Effector memory CD8-positive, alpha-beta T cell (primary cell): ENCODE results near the gene STON2.
"Not testable (repeated sequence)": the region's sequence is repeated elsewhere in the genome, so short reads cannot be mapped to it uniquely, and the experiment has no call there.

Experiments used
- ATAC-seq: fragments of 150-1000 bp; cut with Tn5 transposase; replicated peaks from 2 replicates; pipeline ENCODE4 v1.10.0; 2021; ENCODE audit warnings: mild to moderate bottlenecking, moderate library complexity
- DNase-seq, 3 experiments: peaks; one replicate each; pipeline ENCODE4 v3.0.0; 2021
- H3K27ac Mint-ChIP-seq, 2 donors: one replicate each; pipeline ENCODE4 v1.8.0; 2022; ENCODE audit warnings: mild to moderate bottlenecking in 2 of 2, mixed read lengths in 2 of 2, moderate library complexity in 2 of 2
- H3K27me3 Mint-ChIP-seq, 2 donors: one replicate each; pipeline ENCODE4 v1.8.0; 2022; ENCODE audit warnings: mixed read lengths in 2 of 2
- H3K36me3 Mint-ChIP-seq: one replicate; pipeline ENCODE4 v1.8.0; 2022; ENCODE audit warnings: mild to moderate bottlenecking, moderate library complexity, mixed read lengths; ENCODE audit not compliant: insufficient read depth
- H3K4me1 Mint-ChIP-seq, 2 donors: one replicate each; pipeline ENCODE4 v1.8.0; 2022; ENCODE audit warnings: low read depth in 2 of 2, mixed read lengths in 2 of 2
- H3K4me3 Mint-ChIP-seq, 2 donors: one replicate each; pipeline ENCODE4 v1.8.0; 2022; ENCODE audit warnings: mild to moderate bottlenecking in 2 of 2, mixed read lengths in 2 of 2, moderate library complexity in 2 of 2
- H3K9me3 Mint-ChIP-seq, 2 donors: one replicate each; pipeline ENCODE4 v1.8.0; 2022; ENCODE audit warnings: mixed read lengths in 2 of 2

STON2 gene

DNA sequence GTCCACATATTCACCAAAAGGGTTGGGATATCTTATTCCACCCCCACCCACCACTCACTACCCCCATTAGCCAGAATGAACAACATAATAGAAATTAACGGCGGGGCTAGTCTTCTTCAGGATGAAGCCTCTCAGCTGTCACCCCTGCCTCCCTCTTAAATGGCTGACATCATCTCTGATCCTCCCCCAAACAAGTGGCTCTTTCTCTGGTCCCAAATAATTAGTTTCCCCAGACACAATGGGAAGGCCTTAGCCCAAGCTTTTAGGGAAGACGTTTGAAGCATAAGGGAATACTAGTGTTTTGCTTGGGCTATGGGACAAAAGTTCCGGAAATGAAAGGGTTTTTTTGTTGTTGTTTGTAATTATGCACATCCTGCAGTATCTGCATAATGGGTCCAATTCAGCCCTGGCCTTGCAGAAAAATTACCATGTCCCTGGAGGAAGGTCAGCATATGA, 13.8 kb downstream of the STON2 start:
- no peak for DNase-seq
- Mint-ChIP-seq H3K27me3 (peaks cover 22 to 35% of the 10 kb centered on the region in 2 donors), H3K9me3 (no peaks in the 10 kb centered on the region), H3K4me1 (no peaks in the 10 kb centered on the region), H3K4me3 (no peak overlapping the region), H3K27ac (no peak overlapping the region), H3K36me3 (no peaks in the 10 kb centered on the region)
- ATAC-seq: no peak

DNA sequence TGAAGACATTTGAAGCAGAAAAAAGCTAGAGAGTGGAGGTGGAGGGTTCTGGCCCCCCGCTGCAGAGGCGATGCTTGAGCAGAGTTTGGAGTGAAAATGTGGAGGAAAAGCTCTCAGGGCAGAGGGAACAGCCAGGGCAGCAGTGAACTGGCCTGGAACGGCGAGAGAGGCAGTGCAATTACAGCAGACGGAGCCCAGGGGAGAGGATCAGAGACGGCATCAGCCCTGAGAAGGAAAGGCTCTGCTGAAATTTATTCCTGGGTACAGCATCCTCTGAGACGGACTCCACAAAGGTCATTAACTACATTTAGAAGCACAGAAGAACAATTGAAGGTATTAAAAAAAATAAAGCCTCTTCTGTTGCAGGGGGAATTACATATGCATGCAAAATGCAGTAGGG, 14.2 kb downstream of the STON2 start:
- Mint-ChIP-seq H3K27me3 (peaks cover 18 to 31% of the 10 kb centered on the region in 2 donors), H3K36me3 (no peaks in the 10 kb centered on the region), H3K4me1 (no peaks in the 10 kb centered on the region), H3K4me3 (no peak overlapping the region), H3K27ac (no peak overlapping the region), H3K9me3 (no peaks in the 10 kb centered on the region)
- ATAC-seq (no peak), DNase-seq (no peak)

DNA sequence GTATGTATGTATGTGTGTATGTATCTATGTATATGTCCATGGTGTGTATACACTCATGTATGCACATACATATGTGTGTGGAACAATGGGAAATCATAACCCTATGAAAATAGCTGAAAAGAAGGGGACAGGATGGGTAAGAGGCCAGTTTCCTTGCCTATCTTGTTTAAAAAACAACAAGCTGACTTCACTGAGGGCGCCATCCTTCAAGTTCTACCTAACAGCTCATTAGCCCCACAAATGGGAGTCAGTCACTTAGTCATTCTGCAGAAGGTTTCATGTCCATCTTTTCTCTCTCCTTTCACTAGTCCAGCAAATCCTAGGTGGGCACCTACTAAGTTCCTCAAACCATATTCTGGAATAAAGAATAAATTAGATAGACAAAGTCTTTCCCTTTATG, 14.7 kb downstream of the STON2 start:
- Mint-ChIP-seq H3K36me3 (no peaks in the 10 kb centered on the region), H3K27ac (no peak overlapping the region)

DNA sequence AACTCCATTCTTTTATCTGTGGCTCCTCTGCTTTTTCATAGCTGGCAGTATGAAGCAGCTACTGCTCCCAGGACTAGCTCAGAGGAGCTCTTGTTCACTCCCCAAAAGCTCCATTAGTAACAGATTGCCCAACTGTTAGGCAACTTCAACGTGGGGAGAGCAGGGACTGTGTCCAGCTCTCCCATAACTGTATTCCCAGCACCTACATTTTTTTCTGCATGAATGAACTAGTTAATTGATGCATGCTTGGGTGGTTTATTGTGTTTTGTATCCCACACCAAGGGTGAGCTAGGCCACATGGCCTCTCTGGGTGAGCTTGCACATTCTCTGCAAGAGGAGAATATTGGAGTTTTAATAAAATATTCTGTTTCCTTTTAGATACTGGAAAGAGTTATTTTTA, 15.2 kb downstream of the STON2 start:
- H3K4me3 Mint-ChIP-seq: no peak overlapping the region
- no peaks in the 10 kb centered on the region for H3K9me3 Mint-ChIP-seq
- no peaks in the 10 kb centered on the region for H3K36me3 Mint-ChIP-seq
- ATAC-seq (no peak), DNase-seq (no peak)
- H3K27me3 Mint-ChIP-seq: peaks cover 21 to 29% of the 10 kb centered on the region in 2 donors
- no peaks in the 10 kb centered on the region for H3K4me1 Mint-ChIP-seq
- H3K27ac Mint-ChIP-seq: no peak overlapping the region

More for the DNA sequence above, 14.7 kb downstream of the STON2 start:
- Mint-ChIP-seq H3K4me1 (no peaks in the 10 kb centered on the region), H3K27me3 (peaks cover 17 to 29% of the 10 kb centered on the region in 2 donors), H3K4me3 (no peak overlapping the region), H3K9me3 (no peaks in the 10 kb centered on the region)
- no peak for DNase-seq
- ATAC-seq: no peak

DNA sequence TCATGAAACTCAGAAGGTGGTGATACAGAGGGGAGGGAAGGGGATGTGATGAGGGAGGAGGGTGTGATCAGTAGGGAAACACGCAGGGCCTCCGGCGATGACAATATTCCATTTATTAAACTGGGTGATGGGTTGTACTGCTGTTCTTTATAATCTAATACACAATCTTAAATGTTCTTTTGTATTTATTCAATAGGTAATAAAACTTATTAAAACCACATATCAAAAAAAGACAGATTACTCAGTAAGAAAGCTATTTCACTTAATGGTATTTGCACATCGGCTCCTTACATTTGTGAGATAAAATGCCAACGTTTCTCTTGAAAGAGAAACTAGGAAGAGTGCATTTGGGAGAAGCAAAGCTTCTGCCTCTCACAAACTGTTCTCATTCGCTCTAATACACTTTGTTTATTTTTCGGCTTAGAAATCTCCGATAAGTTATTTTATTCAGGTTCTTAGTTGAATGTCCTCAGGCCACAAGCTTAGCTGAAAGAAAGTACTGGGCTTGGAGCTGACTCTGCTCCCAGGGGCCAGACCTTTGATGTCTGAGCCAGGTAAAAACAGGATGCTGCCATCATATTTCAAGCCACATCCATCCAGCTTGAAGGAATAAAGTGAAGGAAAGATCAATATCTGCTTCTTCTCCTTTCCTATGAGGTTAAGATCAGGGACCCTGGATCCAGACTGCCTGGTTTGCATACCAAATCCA, 17.5 kb downstream of the STON2 start:
- H3K4me3 Mint-ChIP-seq: no peak overlapping the region
- H3K4me1 Mint-ChIP-seq: no peaks in the 10 kb centered on the region
- DNase-seq (no peak), ATAC-seq (no peak)
- peaks cover 13 to 26% of the 10 kb centered on the region in 2 donors for H3K27me3 Mint-ChIP-seq
- H3K36me3 Mint-ChIP-seq: no peaks in the 10 kb centered on the region
- no peaks in the 10 kb centered on the region for H3K9me3 Mint-ChIP-seq
- H3K27ac Mint-ChIP-seq: no peak overlapping the region

DNA sequence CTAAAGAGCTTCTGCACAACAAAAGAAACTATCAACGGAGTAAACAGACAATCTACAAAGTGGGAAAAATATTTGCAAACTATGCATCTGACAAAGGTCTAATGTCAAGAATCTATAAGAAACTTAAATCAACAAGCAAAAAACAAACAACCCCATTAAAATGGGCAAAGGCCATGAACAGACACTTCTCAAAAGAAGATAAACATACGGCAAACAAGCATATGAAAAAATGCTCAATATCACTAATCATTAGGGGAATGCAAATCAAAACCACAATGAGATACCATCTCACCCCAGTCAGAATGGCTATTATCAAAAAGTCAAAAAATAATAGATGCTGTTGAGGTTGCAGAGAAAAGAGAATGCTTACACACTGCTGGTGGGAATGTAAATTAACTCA, 20.1 kb downstream of the STON2 start:
- H3K36me3 Mint-ChIP-seq, H3K4me1 Mint-ChIP-seq, H3K9me3 Mint-ChIP-seq, DNase-seq, H3K4me3 Mint-ChIP-seq, H3K27ac Mint-ChIP-seq, ATAC-seq: not testable (repeated sequence)
- H3K27me3 Mint-ChIP-seq: peaks cover 20 to 24% of the 10 kb centered on the region in 2 donors

DNA sequence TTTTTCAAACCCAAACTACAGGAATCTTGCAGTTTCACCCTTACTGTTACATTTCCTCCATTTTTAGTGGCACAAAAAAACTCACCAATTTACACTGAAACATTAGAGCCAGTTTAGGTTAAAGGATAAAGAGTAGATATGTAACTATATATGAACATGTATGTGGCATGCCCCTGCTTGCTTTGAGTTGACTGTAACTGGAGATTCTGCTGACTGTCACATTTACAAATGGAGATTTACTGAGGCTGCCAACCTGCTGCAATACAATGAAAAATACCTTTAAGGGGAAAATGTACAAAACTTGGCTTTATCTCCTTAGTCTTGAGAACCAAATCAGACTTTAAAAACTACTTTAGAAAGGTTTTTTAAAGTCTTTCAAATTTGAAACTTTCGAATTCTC, 28.3 kb downstream of the STON2 start:
- no peak overlapping the region for H3K4me3 Mint-ChIP-seq
- no peaks in the 10 kb centered on the region for H3K4me1 Mint-ChIP-seq
- no peaks in the 10 kb centered on the region for H3K9me3 Mint-ChIP-seq
- H3K27me3 Mint-ChIP-seq: peaks cover 25 to 51% of the 10 kb centered on the region in 2 donors
- no peaks in the 10 kb centered on the region for H3K36me3 Mint-ChIP-seq
- no peak for DNase-seq
- ATAC-seq: no peak
- H3K27ac Mint-ChIP-seq: no peak overlapping the region

DNA sequence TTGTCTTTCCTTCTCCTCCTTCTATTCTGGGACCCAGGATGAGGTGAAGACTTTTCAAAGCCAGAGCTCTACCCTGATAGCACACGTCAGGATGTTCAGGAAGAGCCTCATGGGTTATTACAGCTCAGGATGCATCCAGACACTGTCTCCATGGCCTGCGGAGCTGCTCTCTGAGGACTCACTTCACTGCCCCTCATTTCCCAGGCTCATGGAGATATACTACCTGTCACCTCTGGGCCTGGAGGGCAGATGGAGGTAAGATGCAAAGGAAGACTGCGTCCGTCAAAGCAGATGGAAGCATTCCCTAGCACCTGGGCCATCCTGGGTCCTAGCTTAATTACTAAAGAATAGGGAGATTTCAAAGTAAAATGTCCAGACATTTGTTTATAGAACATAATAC, 32.6 kb downstream of the STON2 start:
- Mint-ChIP-seq H3K4me1 (no peaks in the 10 kb centered on the region), H3K9me3 (no peaks in the 10 kb centered on the region), H3K27me3 (peaks cover 24 to 52% of the 10 kb centered on the region in 2 donors), H3K4me3 (no peak overlapping the region), H3K36me3 (no peaks in the 10 kb centered on the region), H3K27ac (no peak overlapping the region)
- ATAC-seq (no peak), DNase-seq (no peak)

DNA sequence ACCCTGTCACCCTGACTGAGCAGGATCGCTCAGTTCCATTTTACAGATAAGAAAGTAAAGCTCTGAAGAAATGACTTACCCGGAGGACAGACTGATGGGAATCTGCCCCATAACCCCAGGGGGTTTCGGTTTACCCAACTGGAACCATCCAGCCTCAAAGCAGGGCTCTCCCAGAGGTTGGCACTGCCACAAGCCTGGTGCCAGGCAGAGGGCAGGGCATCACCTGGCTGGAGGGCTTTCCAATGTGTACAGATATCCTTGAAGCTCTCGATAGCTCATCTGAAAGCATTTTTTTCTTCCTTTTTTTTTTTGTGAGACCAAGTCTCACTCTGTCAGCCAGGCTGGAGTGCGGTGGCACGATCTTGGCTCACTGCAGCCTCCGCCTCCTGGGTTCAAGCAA, 33.2 kb downstream of the STON2 start:
- Mint-ChIP-seq H3K9me3 (no peaks in the 10 kb centered on the region), H3K27me3 (peaks cover 24 to 46% of the 10 kb centered on the region in 2 donors), H3K36me3 (no peaks in the 10 kb centered on the region), H3K27ac (no peak overlapping the region), H3K4me3 (no peak overlapping the region), H3K4me1 (no peaks in the 10 kb centered on the region)
- ATAC-seq: no peak
- no peak for DNase-seq

DNA sequence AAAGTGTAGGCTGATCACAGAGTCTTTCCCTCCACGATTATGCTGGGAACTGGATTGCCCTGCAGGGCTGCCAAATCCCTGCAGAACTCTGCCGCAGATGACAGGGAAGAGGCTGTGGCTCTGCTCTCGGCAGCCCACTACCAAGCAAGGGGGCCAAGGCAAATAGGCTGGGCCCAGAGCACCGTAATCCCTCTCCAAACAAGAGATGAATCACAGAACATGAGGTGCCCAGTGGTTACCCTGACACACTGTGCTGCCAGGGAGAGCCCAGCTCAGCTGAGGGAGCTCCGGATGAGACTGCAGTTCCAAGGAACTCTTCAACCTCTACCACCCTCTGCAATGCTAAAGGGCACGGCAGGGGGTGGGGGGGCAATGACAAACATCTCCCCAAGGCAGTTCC, 33.9 kb downstream of the STON2 start:
- no peaks in the 10 kb centered on the region for H3K4me1 Mint-ChIP-seq
- H3K9me3 Mint-ChIP-seq: no peaks in the 10 kb centered on the region
- H3K27ac Mint-ChIP-seq: no peak overlapping the region
- DNase-seq: no peak
- no peak overlapping the region for H3K4me3 Mint-ChIP-seq
- peaks cover 24 to 45% of the 10 kb centered on the region in 2 donors for H3K27me3 Mint-ChIP-seq
- H3K36me3 Mint-ChIP-seq: no peaks in the 10 kb centered on the region
- no peak for ATAC-seq

DNA sequence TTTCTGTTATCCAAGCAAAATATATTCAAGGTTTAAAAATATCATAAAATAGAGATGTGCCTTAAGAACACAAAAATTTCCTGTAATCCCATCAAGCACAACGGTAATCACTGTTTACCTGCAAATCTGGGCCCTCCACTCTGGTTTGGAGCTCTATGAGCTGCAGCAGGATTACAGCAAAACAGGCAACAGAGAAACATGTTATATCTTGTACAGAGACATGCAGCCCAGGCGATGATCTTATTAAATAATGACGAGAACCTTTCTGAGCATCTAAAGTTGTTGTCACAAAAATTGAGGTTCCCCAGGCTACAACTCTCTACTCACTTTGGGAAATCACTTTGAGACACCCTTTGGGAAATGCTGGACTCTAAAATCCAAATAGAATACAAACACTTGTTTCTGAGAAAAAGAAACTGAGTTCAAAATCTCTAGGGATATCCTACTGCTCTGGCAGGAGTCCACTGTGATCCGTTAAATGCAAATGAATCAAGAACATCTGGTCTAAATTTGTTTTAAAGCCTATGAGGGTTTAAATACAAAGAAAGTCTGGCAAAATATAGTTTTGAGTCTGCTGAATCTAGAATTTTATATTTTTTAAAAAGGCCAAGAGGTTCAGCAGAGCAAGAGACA, 36.3 kb downstream of the STON2 start:
- no peak overlapping the region for H3K27ac Mint-ChIP-seq
- DNase-seq: no peak
- H3K4me3 Mint-ChIP-seq: no peak overlapping the region
- no peaks in the 10 kb centered on the region for H3K36me3 Mint-ChIP-seq
- ATAC-seq: no peak
- H3K4me1 Mint-ChIP-seq: no peaks in the 10 kb centered on the region
- H3K9me3 Mint-ChIP-seq: no peaks in the 10 kb centered on the region
- peaks cover 10 to 21% of the 10 kb centered on the region in 2 donors for H3K27me3 Mint-ChIP-seq

DNA sequence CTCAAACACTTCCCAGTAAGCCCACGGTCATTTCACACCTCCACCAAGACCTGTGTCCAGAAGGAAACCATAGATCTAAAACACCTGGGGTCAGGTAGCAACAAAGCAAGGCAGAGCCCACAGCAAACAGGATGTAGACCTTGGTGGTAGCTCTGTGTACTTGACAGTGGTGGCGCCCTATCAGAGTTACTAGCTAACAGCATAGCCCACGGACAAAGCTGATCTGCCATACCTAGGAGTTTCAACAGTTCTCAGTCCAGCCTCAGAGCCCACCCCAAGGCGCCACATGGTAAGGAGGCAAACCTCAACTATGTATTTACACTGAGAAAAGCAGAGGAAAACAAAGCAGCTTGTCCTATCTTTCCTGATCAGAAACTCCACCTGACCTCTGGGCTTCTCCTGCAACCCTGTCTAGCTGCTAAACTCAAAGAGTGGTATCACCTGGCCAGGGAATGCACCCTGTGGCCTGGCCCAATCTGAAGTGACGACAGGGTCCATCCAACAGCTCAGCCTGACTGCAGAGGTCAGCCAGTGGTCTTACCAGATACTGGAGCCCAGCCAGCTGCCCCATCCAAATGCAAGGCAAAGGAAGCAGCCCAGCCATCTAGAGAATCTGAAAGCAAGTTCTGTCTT, 46.3 kb downstream of the STON2 start:
- H3K36me3 Mint-ChIP-seq: no peaks in the 10 kb centered on the region

DNA sequence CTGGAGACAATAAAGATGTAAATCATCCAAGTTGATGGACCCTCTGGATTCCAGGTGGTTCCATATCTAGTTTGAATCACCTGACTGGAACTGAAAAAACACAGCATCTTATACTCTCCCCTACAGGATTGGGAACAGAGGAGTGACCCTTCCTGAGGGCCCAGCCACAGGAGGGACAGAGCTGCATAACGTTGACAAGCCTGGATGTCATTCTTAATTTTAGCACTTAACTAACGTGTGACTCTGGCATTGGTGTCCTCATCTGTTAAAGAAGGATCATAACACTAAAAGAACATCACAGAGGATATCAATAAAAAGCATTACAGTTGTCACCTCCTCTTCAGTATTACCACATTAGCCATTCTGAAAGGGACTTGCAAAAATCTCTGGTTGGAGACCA, 47.7 kb downstream of the STON2 start:
- ATAC-seq: no peak

More for the DNA sequence above, 46.3 kb downstream of the STON2 start:
- DNase-seq (no peak), ATAC-seq (no peak)
- Mint-ChIP-seq H3K27me3 (peaks cover 4 to 6% of the 10 kb centered on the region in 2 donors), H3K4me1 (no peaks in the 10 kb centered on the region), H3K4me3 (no peak overlapping the region), H3K27ac (no peak overlapping the region), H3K9me3 (peaks cover 0 to 2% of the 10 kb centered on the region in 2 donors)

DNA sequence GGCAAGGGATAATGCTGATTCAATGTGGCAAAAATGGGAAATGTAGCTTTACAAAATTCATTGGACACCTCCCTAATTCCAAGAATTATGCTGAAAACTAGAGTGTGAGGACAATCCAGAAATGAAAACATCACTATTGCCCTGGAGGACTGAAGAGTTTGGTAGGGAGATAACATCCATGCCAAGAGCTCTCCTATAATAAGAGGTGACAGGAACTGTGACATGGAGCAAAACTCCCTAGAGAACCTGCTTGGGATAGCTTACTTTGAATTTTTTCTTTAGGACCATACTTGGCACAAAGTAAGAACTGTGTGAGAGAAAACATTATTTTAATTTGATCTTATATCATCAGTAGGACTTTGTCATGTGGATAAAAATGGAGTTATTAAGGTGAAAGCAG, 48.9 kb downstream of the STON2 start:
- DNase-seq (no peak), ATAC-seq (no peak)
- H3K27me3 Mint-ChIP-seq: peaks cover 13 to 22% of the 10 kb centered on the region in 2 donors
- no peak overlapping the region for H3K27ac Mint-ChIP-seq
- no peaks in the 10 kb centered on the region for H3K36me3 Mint-ChIP-seq
- H3K4me3 Mint-ChIP-seq: no peak overlapping the region
- no peaks in the 10 kb centered on the region for H3K4me1 Mint-ChIP-seq
- peaks cover 0 to 2% of the 10 kb centered on the region in 2 donors for H3K9me3 Mint-ChIP-seq

More for the DNA sequence above, 47.7 kb downstream of the STON2 start:
- H3K36me3 Mint-ChIP-seq: no peaks in the 10 kb centered on the region
- peaks cover 0 to 2% of the 10 kb centered on the region in 2 donors for H3K9me3 Mint-ChIP-seq
- H3K27me3 Mint-ChIP-seq: peaks cover 12 to 15% of the 10 kb centered on the region in 2 donors
- no peaks in the 10 kb centered on the region for H3K4me1 Mint-ChIP-seq
- H3K27ac Mint-ChIP-seq: no peak overlapping the region
- DNase-seq: no peak
- H3K4me3 Mint-ChIP-seq: no peak overlapping the region
